Central memory CD8-positive, alpha-beta T cell (primary cell): Measurements from ENCODE around the gene PLEKHM2.
"Not testable (repeated sequence)": the region's sequence is repeated elsewhere in the genome, so short reads cannot be mapped to it uniquely, and the experiment has no call there.

ENCODE experiments used
- ATAC-seq: fragments of 150-1000 bp; cut with Tn5 transposase; replicated peaks from 2 replicates; pipeline ENCODE4 v1.10.0; 2022; ENCODE audit warnings: mild to moderate bottlenecking, moderate FRiP score, moderate number of reproducible peaks; ENCODE audit not compliant: poor library complexity, severe bottlenecking; ENCODE audit errors: extremely low read depth
- DNase-seq, 2 donors: peaks; one replicate each; pipeline ENCODE4 v3.0.0; 2021; ENCODE audit warnings: low spot score in 2 of 2
- H3K27ac Mint-ChIP-seq: one replicate; pipeline ENCODE4 v1.8.0; 2022; ENCODE audit warnings: low read depth, mild to moderate bottlenecking, moderate library complexity, mixed read lengths
- H3K27me3 Mint-ChIP-seq: one replicate; pipeline ENCODE4 v1.8.0; 2022; ENCODE audit warnings: mixed read lengths
- H3K36me3 Mint-ChIP-seq: one replicate; pipeline ENCODE4 v1.8.0; 2022; ENCODE audit warnings: mild to moderate bottlenecking, moderate library complexity, mixed read lengths; ENCODE audit not compliant: insufficient read depth
- H3K4me1 Mint-ChIP-seq: one replicate; pipeline ENCODE4 v1.8.0; 2022; ENCODE audit warnings: mixed read lengths
- H3K4me3 Mint-ChIP-seq: one replicate; pipeline ENCODE4 v1.8.0; 2022; ENCODE audit warnings: mild to moderate bottlenecking, moderate library complexity, mixed read lengths
- H3K9me3 Mint-ChIP-seq: one replicate; pipeline ENCODE4 v1.8.0; 2022; ENCODE audit warnings: mixed read lengths

The PLEKHM2 gene

GRCh38 chr1:15684042-15684461 lies at the start of gene PLEKHM2:
Gene PLEKHM2, plus strand, starts transcription at chr1:15684320. Its CDS starts 239 bp downstream, at chr1:15684559.
- DNase-seq (peak in 1 of 2 donors; percentile 35), ATAC-seq (peak; percentile 82)
- H3K36me3 Mint-ChIP-seq, result peaks cover 8% of the 10 kb centered on the region
- peaks cover 27% of the 10 kb centered on the region for H3K4me1 Mint-ChIP-seq
- H3K4me3 Mint-ChIP-seq, result peak within 1 kb of the TSS; percentile 74
- H3K9me3 Mint-ChIP-seq, result no peaks in the 10 kb centered on the region
- H3K27me3 Mint-ChIP-seq, result no peaks in the 10 kb centered on the region
- H3K27ac Mint-ChIP-seq, result peak within 1 kb of the TSS; percentile 82

- no peaks in the 10 kb centered on the region for H3K9me3 Mint-ChIP-seq
- H3K27me3 Mint-ChIP-seq, result no peaks in the 10 kb centered on the region
- H3K27ac Mint-ChIP-seq, result no peak overlapping the region
- ATAC-seq (no peak), DNase-seq (no peak)
- H3K36me3 Mint-ChIP-seq, result peaks cover 75% of the 10 kb centered on the region
- no peak overlapping the region for H3K4me3 Mint-ChIP-seq
- H3K4me1 Mint-ChIP-seq, result no peaks in the 10 kb centered on the region
Observed at GRCh38 chr1:15636436-15636835, 47.7 kb upstream of the PLEKHM2 start.

GRCh38 chr1:15637826-15638225 lies 46.3 kb upstream of the PLEKHM2 start:
- ATAC-seq, result no peak
- peaks cover 73% of the 10 kb centered on the region for H3K36me3 Mint-ChIP-seq
- peaks cover 5% of the 10 kb centered on the region for H3K4me1 Mint-ChIP-seq
- H3K27ac Mint-ChIP-seq, result no peak overlapping the region
- H3K9me3 Mint-ChIP-seq, result no peaks in the 10 kb centered on the region
- H3K27me3 Mint-ChIP-seq, result no peaks in the 10 kb centered on the region
- H3K4me3 Mint-ChIP-seq, result no peak overlapping the region
- DNase-seq, result no peak

GRCh38 chr1:15639262-15639661 lies 44.9 kb upstream of the PLEKHM2 start:
- no peaks in the 10 kb centered on the region for H3K27me3 Mint-ChIP-seq
- peaks cover 71% of the 10 kb centered on the region for H3K36me3 Mint-ChIP-seq

GRCh38 chr1:15639931-15640330 lies 44.2 kb upstream of the PLEKHM2 start:
- H3K36me3 Mint-ChIP-seq, result peaks cover 69% of the 10 kb centered on the region
- H3K27ac Mint-ChIP-seq, result peak overlapping the region; percentile 6
- DNase-seq, result no peak
- no peak overlapping the region for H3K4me3 Mint-ChIP-seq
- peaks cover 5% of the 10 kb centered on the region for H3K4me1 Mint-ChIP-seq
- H3K27me3 Mint-ChIP-seq, result no peaks in the 10 kb centered on the region
- no peaks in the 10 kb centered on the region for H3K9me3 Mint-ChIP-seq
- ATAC-seq, result no peak

More at GRCh38 chr1:15639262-15639661, 44.9 kb upstream of the PLEKHM2 start:
- no peak overlapping the region for H3K4me3 Mint-ChIP-seq
- peaks cover 5% of the 10 kb centered on the region for H3K4me1 Mint-ChIP-seq
- DNase-seq, result no peak
- no peaks in the 10 kb centered on the region for H3K9me3 Mint-ChIP-seq
- H3K27ac Mint-ChIP-seq, result no peak overlapping the region
- no peak for ATAC-seq

- Mint-ChIP-seq H3K27me3 (no peaks in the 10 kb centered on the region), H3K4me1 (peaks cover 5% of the 10 kb centered on the region), H3K9me3 (no peaks in the 10 kb centered on the region), H3K27ac (peak overlapping the region; percentile 6), H3K36me3 (peaks cover 71% of the 10 kb centered on the region), H3K4me3 (no peak overlapping the region)
- ATAC-seq, result no peak
- no peak for DNase-seq
Observed at GRCh38 chr1:15640667-15641066, 43.5 kb upstream of the PLEKHM2 start.

- Mint-ChIP-seq H3K4me1 (peaks cover 4% of the 10 kb centered on the region), H3K27ac (no peak overlapping the region), H3K9me3 (no peaks in the 10 kb centered on the region), H3K4me3 (no peak overlapping the region), H3K27me3 (no peaks in the 10 kb centered on the region), H3K36me3 (peaks cover 70% of the 10 kb centered on the region)
- no peak for ATAC-seq
- DNase-seq, result no peak
Observed at GRCh38 chr1:15649937-15650336, 34.2 kb upstream of the PLEKHM2 start.

- Mint-ChIP-seq H3K4me1 (peaks cover 4% of the 10 kb centered on the region), H3K4me3 (no peak overlapping the region), H3K27ac (no peak overlapping the region), H3K27me3 (no peaks in the 10 kb centered on the region), H3K36me3 (peaks cover 68% of the 10 kb centered on the region), H3K9me3 (no peaks in the 10 kb centered on the region)
- ATAC-seq, result no peak
- no peak for DNase-seq
Observed at GRCh38 chr1:15650433-15650832, 33.7 kb upstream of the PLEKHM2 start.

GRCh38 chr1:15652130-15652529 lies 32.0 kb upstream of the PLEKHM2 start:
- not testable (repeated sequence) for H3K27me3 Mint-ChIP-seq, ATAC-seq, H3K9me3 Mint-ChIP-seq, H3K27ac Mint-ChIP-seq, DNase-seq, H3K4me3 Mint-ChIP-seq, H3K4me1 Mint-ChIP-seq
- peaks cover 68% of the 10 kb centered on the region for H3K36me3 Mint-ChIP-seq

- ATAC-seq, result no peak
- no peak for DNase-seq
- Mint-ChIP-seq H3K27ac (no peak overlapping the region), H3K36me3 (peaks cover 55% of the 10 kb centered on the region), H3K27me3 (no peaks in the 10 kb centered on the region), H3K4me3 (no peak overlapping the region), H3K4me1 (no peaks in the 10 kb centered on the region), H3K9me3 (no peaks in the 10 kb centered on the region)
Observed at GRCh38 chr1:15654091-15654690, 29.9 kb upstream of the PLEKHM2 start.

- Mint-ChIP-seq H3K27ac (no peak overlapping the region), H3K36me3 (peaks cover 52% of the 10 kb centered on the region), H3K27me3 (no peaks in the 10 kb centered on the region), H3K9me3 (no peaks in the 10 kb centered on the region), H3K4me3 (no peak overlapping the region), H3K4me1 (no peaks in the 10 kb centered on the region)
- no peak for ATAC-seq
- DNase-seq, result no peak
Observed at GRCh38 chr1:15656464-15656863, 27.7 kb upstream of the PLEKHM2 start.

GRCh38 chr1:15657021-15657420 lies 27.1 kb upstream of the PLEKHM2 start:
- Mint-ChIP-seq H3K4me3 (no peak overlapping the region), H3K4me1 (no peaks in the 10 kb centered on the region), H3K27me3 (no peaks in the 10 kb centered on the region), H3K9me3 (no peaks in the 10 kb centered on the region), H3K36me3 (peaks cover 50% of the 10 kb centered on the region), H3K27ac (no peak overlapping the region)
- ATAC-seq (no peak), DNase-seq (no peak)

- H3K4me1 Mint-ChIP-seq, result no peaks in the 10 kb centered on the region
- DNase-seq (no peak), ATAC-seq (no peak)
- peaks cover 32% of the 10 kb centered on the region for H3K36me3 Mint-ChIP-seq
- H3K9me3 Mint-ChIP-seq, result no peaks in the 10 kb centered on the region
- no peak overlapping the region for H3K4me3 Mint-ChIP-seq
- no peaks in the 10 kb centered on the region for H3K27me3 Mint-ChIP-seq
- no peak overlapping the region for H3K27ac Mint-ChIP-seq
Observed at GRCh38 chr1:15660151-15660550, 24.0 kb upstream of the PLEKHM2 start.
